Nephron progenitor cell (in vitro differentiated cells): ENCODE measurements around the gene SPPL3.
A peak's percentile ranks its signal among the peaks of the same experiment; 100 is the strongest.

Source experiments
- DNase-seq: peaks from one replicate; pipeline ENCODE4 v3.0.0; 2021
- H3K27ac Mint-ChIP-seq: 2 replicates; pipeline ENCODE4 v1.8.0; 2021; ENCODE audit warnings: mild to moderate bottlenecking, moderate library complexity, mixed read lengths
- H3K27me3 Mint-ChIP-seq: 2 replicates; pipeline ENCODE4 v1.8.0; 2021; ENCODE audit warnings: mild to moderate bottlenecking, low read depth, mixed read lengths; ENCODE audit not compliant: poor library complexity
- H3K36me3 Mint-ChIP-seq: 2 replicates; pipeline ENCODE4 v1.8.0; 2021; ENCODE audit warnings: low read depth, mixed read lengths
- H3K4me1 Mint-ChIP-seq: 2 replicates; pipeline ENCODE4 v1.8.0; 2021; ENCODE audit warnings: mixed read lengths
- H3K4me3 Mint-ChIP-seq: 2 replicates; pipeline ENCODE4 v1.8.0; 2021; ENCODE audit warnings: mild to moderate bottlenecking, moderate library complexity, mixed read lengths
- H3K9me3 Mint-ChIP-seq: 2 replicates; pipeline ENCODE4 v1.8.0; 2021; ENCODE audit warnings: mild to moderate bottlenecking, moderate library complexity, mixed read lengths
- CTCF ChIP-seq: fragments of 200-600 bp; sonication (generic); IDR thresholded peaks from 2 replicates; pipeline ENCODE4 v1.5.0; 2021; ENCODE audit warnings: antibody characterized with exemption

SPPL3 gene

DNA sequence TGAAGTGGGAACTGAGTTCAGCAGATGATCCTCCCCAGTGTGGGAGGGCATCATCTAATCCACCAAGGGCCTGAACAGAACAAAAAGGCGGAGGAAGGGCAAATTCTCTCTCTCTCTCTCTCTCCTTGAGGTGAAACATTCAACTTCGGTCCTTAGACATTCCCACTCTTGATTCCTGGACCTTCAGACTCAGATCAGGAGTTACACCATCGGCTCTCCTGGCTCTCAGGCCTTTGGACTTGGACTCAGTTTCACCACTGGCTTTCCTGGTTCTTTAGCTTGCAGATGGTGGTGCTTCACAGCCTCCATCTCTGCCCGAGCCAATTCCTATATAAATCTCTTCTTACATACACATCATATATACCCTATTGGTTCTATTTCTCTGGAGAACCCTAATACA, 73.2 kb downstream of the SPPL3 start:
- Mint-ChIP-seq H3K4me1 (peaks cover 31% of the 10 kb centered on the region), H3K27me3 (no peaks in the 10 kb centered on the region)

GRCh38 chr12:120830052-120830940, 73.9 kb downstream of the SPPL3 start:
- Mint-ChIP-seq H3K9me3 (no peaks in the 10 kb centered on the region), H3K4me1 (peaks cover 32% of the 10 kb centered on the region), H3K4me3 (no peak overlapping the region), H3K36me3 (no peaks in the 10 kb centered on the region), H3K27ac (peak overlapping the region; percentile 66), H3K27me3 (no peaks in the 10 kb centered on the region)
- no peak for TF ChIP-seq CTCF
- DNase-seq: no peak

More for the DNA sequence above, 73.2 kb downstream of the SPPL3 start:
- Mint-ChIP-seq H3K4me3 (no peak overlapping the region), H3K9me3 (no peaks in the 10 kb centered on the region), H3K27ac (peak overlapping the region; percentile 66), H3K36me3 (no peaks in the 10 kb centered on the region)
- no peak for TF ChIP-seq CTCF
- DNase-seq: no peak

DNA sequence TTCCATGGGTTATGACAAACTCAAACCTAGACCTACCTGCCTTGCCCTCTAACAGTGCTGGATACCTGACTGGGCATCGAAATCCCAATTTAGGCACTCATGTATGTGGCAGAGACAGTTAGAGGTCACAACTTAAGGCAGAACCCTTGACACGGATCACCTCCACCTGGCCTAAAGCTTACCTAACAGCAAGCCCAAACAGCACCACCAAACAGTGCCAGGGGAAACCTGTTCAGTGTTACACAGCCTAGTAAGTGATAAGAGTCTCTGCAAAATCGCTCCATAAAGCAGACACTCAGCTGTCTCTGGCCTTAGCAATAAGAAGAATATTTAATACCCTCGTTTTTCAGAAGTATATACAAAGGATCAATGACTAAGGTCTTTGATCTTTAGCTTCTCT, 77.8 kb downstream of the SPPL3 start:
- H3K4me1 Mint-ChIP-seq: peaks cover 46% of the 10 kb centered on the region
- TF ChIP-seq CTCF: no peak
- DNase-seq: no peak
- no peaks in the 10 kb centered on the region for H3K36me3 Mint-ChIP-seq
- no peaks in the 10 kb centered on the region for H3K9me3 Mint-ChIP-seq
- no peak overlapping the region for H3K4me3 Mint-ChIP-seq
- H3K27me3 Mint-ChIP-seq: no peaks in the 10 kb centered on the region
- H3K27ac Mint-ChIP-seq: no peak overlapping the region

DNA sequence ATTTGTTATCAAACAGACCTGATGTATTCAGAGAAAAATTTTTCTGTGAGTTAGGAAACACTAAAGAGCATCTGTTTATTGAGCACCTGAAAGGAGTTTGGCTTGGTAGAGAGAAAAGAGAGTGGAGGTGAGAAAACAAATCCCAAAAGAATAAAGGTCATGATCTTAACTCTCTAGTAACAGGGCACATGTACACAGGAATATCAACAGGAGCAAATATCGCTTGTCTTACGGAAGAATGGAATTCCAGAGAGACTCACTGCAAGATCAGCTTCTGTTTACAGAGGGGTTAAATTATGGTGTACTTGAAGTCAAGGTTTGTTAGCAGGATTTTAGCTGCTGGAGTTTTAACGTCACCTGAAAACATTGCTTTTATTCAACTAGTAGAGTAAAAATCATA, 78.8 kb downstream of the SPPL3 start:
- no peak for DNase-seq
- H3K27me3 Mint-ChIP-seq: no peaks in the 10 kb centered on the region
- TF ChIP-seq CTCF: no peak
- H3K4me1 Mint-ChIP-seq: peaks cover 43% of the 10 kb centered on the region
- H3K36me3 Mint-ChIP-seq: no peaks in the 10 kb centered on the region
- H3K9me3 Mint-ChIP-seq: no peaks in the 10 kb centered on the region
- H3K27ac Mint-ChIP-seq: peak overlapping the region; percentile 21
- H3K4me3 Mint-ChIP-seq: no peak overlapping the region

GRCh38 chr12:120822832-120823503, 81.2 kb downstream of the SPPL3 start:
- H3K9me3 Mint-ChIP-seq: peaks cover 4% of the 10 kb centered on the region
- peaks cover 49% of the 10 kb centered on the region for H3K4me1 Mint-ChIP-seq
- H3K27me3 Mint-ChIP-seq: no peaks in the 10 kb centered on the region
- H3K4me3 Mint-ChIP-seq: peak overlapping the region; percentile 44
- TF ChIP-seq CTCF: no peak
- peaks cover 4% of the 10 kb centered on the region for H3K36me3 Mint-ChIP-seq
- peak overlapping the region; percentile 69 for H3K27ac Mint-ChIP-seq
- DNase-seq: no peak
